HepG2 (cell line): ENCODE data around the gene NSUN2. TPM values are rescaled to one million over a fixed set of nuclear protein-coding genes. Genes with fewer than 3 reads are reported as not detected.

ENCODE experiments used
- ATAC-seq: fragments of 200-7000 bp; cut with Tn5 transposase; 3 replicates; pipeline ENCODE4 v1.9.1; 2020; ENCODE audit warnings: mild to moderate bottlenecking, moderate library complexity
- BruUV-seq: library from RNA; stranded (reverse); fragments of 400-500 nt; replicated peaks from 2 replicates; lab custom pipeline; 2021; lab: Mats Ljungman, UMichigan
- CTCF ChIA-PET: fragments of 300-600 bp; formaldehyde crosslinking; extraction: SDS; loops from one replicate; lab custom pipeline; 2021; ENCODE audit warnings: low total read pairs, inconsistent platforms, low intra/inter-chr PET ratio; lab: Yijun Ruan, JAX
- POLR2A ChIA-PET: fragments of 350-600 bp; sonication (Branson Sonifier 250); formaldehyde crosslinking; loops from one replicate; lab custom pipeline; 2020; ENCODE audit warnings: antibody characterized with exemption, inconsistent platforms; lab: Yijun Ruan, JAX
- DNase-seq: peaks from one replicate; pipeline ENCODE4 v3.0.0-alpha.2; 2015; ENCODE audit warnings: low spot score
- FAIRE-seq: peaks from 3 replicates; lab custom pipeline; 2011; peaks lifted over from hg19 to GRCh38; lab: Jason Lieb, UNC
- H2AFZ ChIP-seq: one replicate; pipeline ENCODE4 v1.6.1; 2011; ENCODE audit warnings: low read length, inconsistent platforms
- H3K27ac ChIP-seq: fragments of 300-600 bp; 3 replicates; pipeline ENCODE4 v1.8.0; 2011; ENCODE audit warnings: mixed run types, mild to moderate bottlenecking, mixed read lengths, low read length, inconsistent platforms; ENCODE audit not compliant: insufficient read depth; ENCODE audit errors: extremely low read length
- H3K27me3 ChIP-seq, 2 experiments: fragments of 200-600 bp in 1 of 2; 2 replicates in 1 of 2; 3 replicates in 1 of 2; pipeline versions ENCODE4 v1.6.0 to v1.8.0; 2011; ENCODE audit warnings: low read length in 2 of 2, mild to moderate bottlenecking in 2 of 2, moderate library complexity in 2 of 2, inconsistent platforms in 1 of 2; ENCODE audit not compliant: insufficient read depth in 2 of 2, control insufficient read depth in 1 of 2
- H3K36me3 ChIP-seq, 2 experiments: fragments of 200-600 bp in 1 of 2; replicated peaks in 1 of 2; 2 replicates in 1 of 2; 3 replicates in 1 of 2; pipeline versions ENCODE4 v1.5.1 to v1.8.0; 2011; ENCODE audit warnings: low read length in 2 of 2, inconsistent platforms in 1 of 2; ENCODE audit not compliant: insufficient read depth in 2 of 2, control insufficient read depth in 1 of 2
- H3K4me1 ChIP-seq: 2 replicates; pipeline ENCODE4 v1.5.1; 2012; ENCODE audit warnings: low read length, inconsistent platforms; ENCODE audit not compliant: insufficient read depth
- H3K4me2 ChIP-seq: 2 replicates; pipeline ENCODE4 v1.6.0; 2011; ENCODE audit warnings: low read depth, low read length, inconsistent platforms
- H3K4me3 ChIP-seq, 3 experiments: fragments of 200-600 bp in 1 of 3; sonication (generic), shearing (Covaris generic) in 1 of 3; replicated peaks in 1 of 3; 2 replicates each; pipeline ENCODE4 v1.5.1; 2011 to 2016; ENCODE audit warnings: low read length in 3 of 3, inconsistent platforms in 2 of 3, low read depth in 2 of 3, mild to moderate bottlenecking in 2 of 3, control low read depth in 1 of 3, mixed read lengths in 1 of 3; ENCODE audit not compliant: insufficient read depth in 1 of 3
- H3K79me2 ChIP-seq: one replicate; pipeline ENCODE4 v1.6.1; 2011; ENCODE audit warnings: low read length, inconsistent platforms; ENCODE audit not compliant: insufficient read depth
- H3K9ac ChIP-seq: 2 replicates; pipeline ENCODE4 v1.6.0; 2011; ENCODE audit warnings: mild to moderate bottlenecking, low read depth, low read length, inconsistent platforms; ENCODE audit not compliant: insufficient read depth
- H3K9me3 ChIP-seq: 2 replicates; pipeline ENCODE4 v1.5.1; 2012; ENCODE audit warnings: mild to moderate bottlenecking, low read length
- H4K20me1 ChIP-seq: 2 replicates; pipeline ENCODE4 v1.6.0; 2011; ENCODE audit warnings: inconsistent platforms, mild to moderate bottlenecking, low read length, moderate library complexity; ENCODE audit not compliant: insufficient read depth
- AKAP8 ChIP-seq: sonication (generic); formaldehyde crosslinking; IDR thresholded peaks from 2 replicates; pipeline ENCODE4 v1.5.1; 2020; ENCODE audit warnings: mild to moderate bottlenecking, missing genetic modification reagents
- ATF4 ChIP-seq, 2 experiments: fragments of 450-650 bp in 1 of 2; sonication (generic) in 1 of 2; formaldehyde crosslinking; IDR thresholded peaks; 2 replicates each; pipeline versions ENCODE4 v1.5.0 to v1.8.0; 2020 to 2022; ENCODE audit warnings: mild to moderate bottlenecking in 1 of 2, missing genetic modification reagents in 1 of 2
- FOXA3 ChIP-seq: IDR thresholded peaks from 2 replicates; pipeline ENCODE4 v1.6.1; 2016; ENCODE audit warnings: missing genetic modification reagents, missing compliant biosample characterization
- HIVEP1 ChIP-seq: sonication (generic); formaldehyde crosslinking; IDR thresholded peaks from 2 replicates; pipeline ENCODE4 v1.4.0; 2020; ENCODE audit warnings: mild to moderate bottlenecking, missing genetic modification reagents
- KDM1A ChIP-seq: IDR thresholded peaks from 2 replicates; pipeline ENCODE4 v1.6.1; 2016; ENCODE audit warnings: missing compliant biosample characterization
- KLF16 ChIP-seq, 2 experiments: sonication (generic) in 1 of 2; formaldehyde crosslinking in 1 of 2; IDR thresholded peaks; 2 replicates each; pipeline versions ENCODE4 v1.6.1 to v1.8.0; 2016 to 2023; ENCODE audit warnings: missing genetic modification reagents in 2 of 2, missing compliant biosample characterization in 1 of 2
- MIXL1 ChIP-seq: IDR thresholded peaks from 2 replicates; pipeline ENCODE4 v1.6.1; 2016
- SALL1 ChIP-seq: sonication (generic); formaldehyde crosslinking; IDR thresholded peaks from 2 replicates; pipeline ENCODE4 v1.8.0; 2022; ENCODE audit warnings: mild to moderate bottlenecking, missing genetic modification reagents
- TRIM22 ChIP-seq: fragments of 450-650 bp; IDR thresholded peaks from 2 replicates; pipeline ENCODE4 v1.6.1; 2017
- XBP1 ChIP-seq: sonication (generic); formaldehyde crosslinking; IDR thresholded peaks from 2 replicates; pipeline ENCODE4 v1.5.0; 2020; ENCODE audit warnings: missing genetic modification reagents
- ZBTB37 ChIP-seq: sonication (generic); formaldehyde crosslinking; IDR thresholded peaks from 2 replicates; pipeline ENCODE4 v1.4.0; 2020; ENCODE audit warnings: mild to moderate bottlenecking, missing genetic modification reagents
- ZNF503 ChIP-seq: sonication (generic); formaldehyde crosslinking; IDR thresholded peaks from 2 replicates; pipeline ENCODE4 v1.4.0; 2020; ENCODE audit warnings: missing genetic modification reagents
- ZNF609 ChIP-seq: sonication (generic); formaldehyde crosslinking; IDR thresholded peaks from 2 replicates; pipeline ENCODE4 v1.4.0; 2020; ENCODE audit warnings: mild to moderate bottlenecking, missing genetic modification reagents, borderline replicate concordance
- ZSCAN25 ChIP-seq: sonication (generic); formaldehyde crosslinking; IDR thresholded peaks from 2 replicates; pipeline ENCODE4 v1.8.0; 2022; ENCODE audit warnings: mild to moderate bottlenecking, missing genetic modification reagents
- WGBS: methylation state at CpG from one replicate; pipeline ENCODE4 v1.1.6; 2017; ENCODE audit warnings: low lambda C conversion rate; 5-methylcytosine and 5-hydroxymethylcytosine counted together
- in situ Hi-C: cut with HindIII; loops from 2 replicates; pipeline ENCODE4 v1.10.0; 2017; ENCODE audit warnings: low pct_unique_long_range_greater_than_20kb; ENCODE audit not compliant: extremely low pct_ligation_motif_present
- intact Hi-C: fragments of 100-400 bp; cut with micrococcal nuclease; formaldehyde crosslinking; loops from one replicate; pipeline ENCODE4 v1.10.0; 2022; ENCODE audit not compliant: unreplicated experiment
- polyA plus RNA-seq, 8 experiments: library from polyadenylated mRNA; depleted of rRNA in 3 of 8; stranded (reverse) in 7 of 8; unstranded in 1 of 8; fragments of >200 nt; fragmentation: Illumina TruSeq in 4 of 8; extraction: Trizol in 4 of 8; gene quantifications; 2 replicates each; pipeline versions ENCODE4 v1.2.1 to v1.2.3, GENCODE V29; 2011 to 2016; ENCODE audit warnings: low read depth in 4 of 8, missing spikeins in 1 of 8, mixed read lengths in 1 of 8; ENCODE audit not compliant: insufficient read depth in 1 of 8
- total RNA-seq, 5 experiments: library from RNA; depleted of rRNA; stranded (reverse); fragments of >200 nt; fragmentation: Illumina TruSeq; extraction: Trizol; gene quantifications; 2 replicates each; pipeline ENCODE4 v1.2.3, GENCODE V29; 2016; ENCODE audit warnings: low read depth in 1 of 5

NSUN2 gene
- total and polyA plus RNA-seq, 2 of the 13 experiments (the other 11 are each of a cell fraction or from before 2014, with no cell fraction given), result 51.7 to 69.1 TPM

GRCh38 chr5:6594066-6594465 is 38.8 kb downstream of the NSUN2 start:
- no TSS peak for BruUV-seq
- CTCF ChIA-PET, result no interaction called here
- no peaks in the 10 kb centered on the region for H4K20me1 ChIP-seq
- no peak overlapping the region for H3K4me3 ChIP-seq
- FAIRE-seq (no peak), ATAC-seq (no peak), DNase-seq (no peak)
- H2AFZ ChIP-seq, result no peak overlapping the region
- no peaks in the 10 kb centered on the region for H3K4me1 ChIP-seq
- H3K79me2 ChIP-seq, result no peaks in the 10 kb centered on the region
- intact Hi-C loops (no loop called here), in situ Hi-C loops (no loop called here)
- no peak overlapping the region for H3K9ac ChIP-seq
- no peaks in the 10 kb centered on the region for H3K9me3 ChIP-seq
- 53% methylated on average over 6 of the region's 6 CpGs for WGBS
- H3K36me3 ChIP-seq, result peaks cover 0 to 12% of the 10 kb centered on the region in 2 experiments; a peak in 2 of 5 replicates
- H3K4me2 ChIP-seq, result no peak overlapping the region
- POLR2A ChIA-PET, result no interaction called here
- no peak overlapping the region for H3K27ac ChIP-seq
- H3K27me3 ChIP-seq, result no peaks in the 10 kb centered on the region
- TF ChIP-seq FOXA3 (CRISPR knock-in tag), result no peak
- TF ChIP-seq KLF16 (CRISPR knock-in tag; IDR thresholded peaks at IDR 0.05), result no peak
- no peak for TF ChIP-seq XBP1 (CRISPR knock-in tag)
- TF ChIP-seq ZNF609 (CRISPR knock-in tag), result no peak
- no peak for TF ChIP-seq SALL1
- no peak for TF ChIP-seq HIVEP1 (CRISPR knock-in tag)
- no peak for TF ChIP-seq ZBTB37
- no peak for TF ChIP-seq MIXL1 (CRISPR knock-in tag)
- TF ChIP-seq KDM1A (CRISPR knock-in tag), result no peak
- TF ChIP-seq ZNF503 (CRISPR knock-in tag), result no peak
- no peak for TF ChIP-seq ZSCAN25 (CRISPR knock-in tag)
- TF ChIP-seq TRIM22, result no peak
- no peak for TF ChIP-seq ATF4 (CRISPR knock-in tag; IDR thresholded peaks at IDR 0.05)
- no peak for TF ChIP-seq AKAP8 (CRISPR knock-in tag)
